ENCODE data around the gene MPDZ. TPM values are rescaled to one million over a fixed set of nuclear protein-coding genes. Genes with fewer than 3 reads are reported as not detected.

Gene MPDZ
- polyA plus RNA-seq, 2 of the 4 experiments (the other 2 are of a cell fraction) = 19.5 to 36.4 TPM

DNA sequence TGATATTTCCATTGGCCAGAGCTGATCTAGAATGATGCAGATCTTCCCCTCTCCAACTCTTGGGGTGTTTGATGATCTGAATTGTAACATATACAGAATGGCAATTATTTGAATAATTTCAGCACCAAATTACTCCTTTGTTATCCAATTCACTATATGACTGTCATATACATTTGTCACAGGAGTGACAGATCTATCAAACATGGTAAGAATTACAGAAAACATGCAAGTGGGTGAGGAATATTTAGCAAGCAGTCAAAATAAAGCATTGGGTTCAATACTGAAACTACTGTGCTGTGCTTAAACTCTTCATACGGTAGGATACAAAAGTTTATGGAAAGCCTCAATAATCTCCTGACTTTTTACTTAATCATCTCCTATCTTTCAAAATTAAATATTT lies 8.8 kb downstream of the MPDZ start:
- WGBS (ENCODE audit: missing lambda C conversion rate) = 95% methylated on average over 1 of the region's 1 CpG
- DNase-seq (ENCODE audit: low read depth in 1 of 2, low spot score in 1 of 2) (no peak), ATAC-seq (no peak)

DNA sequence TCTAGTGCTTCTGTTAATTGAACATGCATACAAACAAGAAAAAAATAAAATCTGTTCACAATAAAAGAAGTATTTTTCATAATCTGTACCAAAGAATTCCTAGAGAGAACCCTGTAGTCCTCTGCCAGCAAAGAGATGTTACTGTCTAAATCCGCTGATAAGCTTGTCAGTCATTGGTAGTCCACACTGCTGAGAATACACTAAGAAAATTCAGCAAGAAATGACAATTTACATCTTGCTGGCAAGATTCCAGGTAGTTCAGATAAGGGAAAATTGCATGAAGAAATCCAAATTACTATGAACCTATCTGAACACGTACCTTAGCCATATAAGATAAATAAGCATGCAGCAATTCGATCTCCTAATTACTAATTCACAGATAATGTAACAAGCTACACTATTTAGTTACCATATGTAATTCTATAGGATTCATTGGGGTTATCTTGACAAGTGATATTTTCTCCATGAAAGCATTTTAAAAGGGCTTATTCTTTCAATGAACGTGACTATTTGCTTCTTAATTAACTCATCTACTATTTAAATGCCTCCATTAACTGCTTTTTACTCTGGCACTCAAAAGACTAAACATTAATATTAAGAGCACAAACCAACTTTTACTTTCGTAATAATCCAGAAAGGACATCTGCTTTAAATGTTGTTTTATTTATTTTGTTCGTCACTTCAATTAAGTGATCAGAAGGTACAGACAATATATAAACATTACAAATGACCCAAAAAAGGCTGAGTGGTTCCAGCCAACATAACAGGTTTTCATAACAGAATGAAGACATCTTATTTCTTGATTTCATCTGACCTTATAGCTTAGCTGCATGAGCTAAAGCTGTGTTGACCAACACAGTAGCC lies 9.7 kb downstream of the MPDZ start:
- H3K4me1 ChIP-seq = peaks cover 35% of the 10 kb centered on the region
- DNase-seq (ENCODE audit: low read depth in 1 of 2, low spot score in 1 of 2) (no peak), FAIRE-seq (no peak), ATAC-seq (no peak)
- no peak overlapping the region for H3K27ac ChIP-seq
- 71% methylated on average over 6 of the region's 6 CpGs for WGBS (ENCODE audit: missing lambda C conversion rate)
- no peaks in the 10 kb centered on the region for H3K9me3 ChIP-seq
- H3K4me2 ChIP-seq = no peak overlapping the region
- POLR2A ChIA-PET = no interaction called here
- no peak overlapping the region for H3K4me3 ChIP-seq
- TF ChIP-seq NR3C1 (IDR thresholded peaks at IDR 0.05) = no peak
- TF ChIP-seq, protein P1, sequence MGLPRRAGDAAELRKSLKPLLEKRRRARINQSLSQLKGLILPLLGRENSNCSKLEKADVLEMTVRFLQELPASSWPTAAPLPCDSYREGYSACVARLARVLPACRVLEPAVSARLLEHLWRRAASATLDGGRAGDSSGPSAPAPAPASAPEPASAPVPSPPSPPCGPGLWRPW (IDR thresholded peaks at IDR 0.05) = no peak
- TF ChIP-seq, protein P2, sequence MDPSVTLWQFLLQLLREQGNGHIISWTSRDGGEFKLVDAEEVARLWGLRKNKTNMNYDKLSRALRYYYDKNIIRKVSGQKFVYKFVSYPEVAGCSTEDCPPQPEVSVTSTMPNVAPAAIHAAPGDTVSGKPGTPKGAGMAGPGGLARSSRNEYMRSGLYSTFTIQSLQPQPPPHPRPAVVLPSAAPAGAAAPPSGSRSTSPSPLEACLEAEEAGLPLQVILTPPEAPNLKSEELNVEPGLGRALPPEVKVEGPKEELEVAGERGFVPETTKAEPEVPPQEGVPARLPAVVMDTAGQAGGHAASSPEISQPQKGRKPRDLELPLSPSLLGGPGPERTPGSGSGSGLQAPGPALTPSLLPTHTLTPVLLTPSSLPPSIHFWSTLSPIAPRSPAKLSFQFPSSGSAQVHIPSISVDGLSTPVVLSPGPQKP (IDR thresholded peaks at IDR 0.05; ENCODE audit: low read depth, low read length) = no peak
- CTCF ChIA-PET = interaction anchor here (2.6 kb wide), 1 partner anchor 9 kb away, joined by 6 read pairs; no protein-coding TSS in a partner anchor

More for the DNA sequence above, 8.8 kb downstream of the MPDZ start:
- POLR2A ChIA-PET = no interaction called here
- CTCF ChIA-PET = interaction anchor here (2.6 kb wide), 1 partner anchor 10 kb away, joined by 6 read pairs; no protein-coding TSS in a partner anchor
- FAIRE-seq = no peak
- H3K9me3 ChIP-seq = no peaks in the 10 kb centered on the region
- TF ChIP-seq CBX8 (IDR thresholded peaks at IDR 0.05) (no peak), HOXB5 (CRISPR knock-in tag; IDR thresholded peaks at IDR 0.05) (no peak), RAD21 (conservative IDR thresholded peaks at IDR 0.05 in 1 of 2, IDR thresholded peaks at IDR 0.05 in 1 of 2) (no peak), POLR2A (IDR thresholded peaks at IDR 0.05; ENCODE audit: low read length) (no peak), MAFK (IDR thresholded peaks at IDR 0.05; ENCODE audit: partially characterized antibody) (no peak), HEYL (CRISPR knock-in tag; IDR thresholded peaks at IDR 0.05) (no peak), TP53 (CRISPR knock-in tag; IDR thresholded peaks at IDR 0.05) (no peak), NR3C1 (IDR thresholded peaks at IDR 0.05) (no peak), PHF8 (IDR thresholded peaks at IDR 0.05; ENCODE audit: borderline replicate concordance, low read depth) (no peak), CHD4 (IDR thresholded peaks at IDR 0.05; ENCODE audit: borderline replicate concordance) (no peak), HDAC2 (IDR thresholded peaks at IDR 0.05) (no peak)
- TF ChIP-seq, protein P3, sequence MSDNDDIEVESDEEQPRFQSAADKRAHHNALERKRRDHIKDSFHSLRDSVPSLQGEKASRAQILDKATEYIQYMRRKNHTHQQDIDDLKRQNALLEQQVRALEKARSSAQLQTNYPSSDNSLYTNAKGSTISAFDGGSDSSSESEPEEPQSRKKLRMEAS (IDR thresholded peaks at IDR 0.05) = no peak
- TF ChIP-seq, protein P4, sequence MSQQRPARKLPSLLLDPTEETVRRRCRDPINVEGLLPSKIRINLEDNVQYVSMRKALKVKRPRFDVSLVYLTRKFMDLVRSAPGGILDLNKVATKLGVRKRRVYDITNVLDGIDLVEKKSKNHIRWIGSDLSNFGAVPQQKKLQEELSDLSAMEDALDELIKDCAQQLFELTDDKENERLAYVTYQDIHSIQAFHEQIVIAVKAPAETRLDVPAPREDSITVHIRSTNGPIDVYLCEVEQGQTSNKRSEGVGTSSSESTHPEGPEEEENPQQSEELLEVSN (IDR thresholded peaks at IDR 0.05; ENCODE audit: borderline replicate concordance, low read depth) = no peak
- H3K27ac ChIP-seq = no peak overlapping the region
- H3K4me2 ChIP-seq = no peak overlapping the region
- H3K4me1 ChIP-seq = peaks cover 41% of the 10 kb centered on the region
- H3K4me3 ChIP-seq = no peak overlapping the region

DNA sequence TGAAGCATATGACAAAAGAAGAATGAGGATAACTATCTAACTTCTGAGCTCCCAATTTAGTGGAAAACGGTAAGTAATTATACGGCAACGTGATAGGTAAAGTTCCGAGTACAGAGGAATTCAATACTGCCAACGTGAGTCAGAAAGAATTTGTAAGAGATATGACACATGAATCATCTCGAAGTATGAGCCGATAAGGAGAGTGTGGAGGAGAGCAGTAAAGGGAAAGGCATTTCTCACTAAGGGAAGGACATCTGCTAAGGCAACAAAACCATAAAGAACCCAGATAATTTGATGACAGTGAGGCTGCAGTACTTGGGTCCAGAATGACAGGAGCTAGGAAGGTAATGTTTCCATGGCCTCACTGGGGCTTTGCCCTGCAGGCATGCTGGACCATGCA lies 11.0 kb downstream of the MPDZ start:
- Histone ChIP-seq H3K4me3 (peak overlapping the region; percentile 17; the same call in 1 of the 3 replicates), H3K4me2 (peak overlapping the region; percentile 73), H3K4me1 (peaks cover 29% of the 10 kb centered on the region), H3K27ac (peak overlapping the region in 1 of 2 experiments; percentile 63; a peak in 3 of 6 replicates), H3K9me3 (no peaks in the 10 kb centered on the region)
- CTCF ChIA-PET = no interaction called here
- peak; percentile 84 for FAIRE-seq
- peak; percentile 96 to 97 for ATAC-seq
- POLR2A ChIA-PET = no interaction called here
- peak; percentile 57; the same call in 1 of the 2 replicates for TF ChIP-seq GATA3 (IDR thresholded peaks at IDR 0.05; ENCODE audit: borderline replicate concordance)
- TF ChIP-seq, protein P3 (IDR thresholded peaks at IDR 0.05) = peak; percentile 63
- TF ChIP-seq HOXB5 (CRISPR knock-in tag; IDR thresholded peaks at IDR 0.05) = 0 out of 2 replicates have a peak, but pooled peaks have one; percentile 33
- TF ChIP-seq, protein P5, sequence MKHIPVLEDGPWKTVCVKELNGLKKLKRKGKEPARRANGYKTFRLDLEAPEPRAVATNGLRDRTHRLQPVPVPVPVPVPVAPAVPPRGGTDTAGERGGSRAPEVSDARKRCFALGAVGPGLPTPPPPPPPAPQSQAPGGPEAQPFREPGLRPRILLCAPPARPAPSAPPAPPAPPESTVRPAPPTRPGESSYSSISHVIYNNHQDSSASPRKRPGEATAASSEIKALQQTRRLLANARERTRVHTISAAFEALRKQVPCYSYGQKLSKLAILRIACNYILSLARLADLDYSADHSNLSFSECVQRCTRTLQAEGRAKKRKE (CRISPR knock-in tag; IDR thresholded peaks at IDR 0.05; ENCODE audit: low read depth) = no peak
- TF ChIP-seq FOSL2 (IDR thresholded peaks at IDR 0.05) = peak; percentile 56; the same call in 1 of the 2 replicates
- peak; percentile 90 for TF ChIP-seq FOSL2 (CRISPR knock-in tag; IDR thresholded peaks at IDR 0.05)
- TF ChIP-seq NR3C1 (IDR thresholded peaks at IDR 0.05) = no peak
- DNase-seq (ENCODE audit: low read depth in 1 of 2, low spot score in 1 of 2) = peak; percentile 54 to 60
- WGBS (ENCODE audit: missing lambda C conversion rate) = 1% methylated on average over 7 of the region's 7 CpGs

All from A549 (cell line).